ENCODE data around the gene B3GAT1. TPM values are rescaled to one million over a fixed set of nuclear protein-coding genes. Genes with fewer than 3 reads are reported as not detected.
A peak's percentile ranks its signal among the peaks of the same experiment; 100 is the strongest.

Gene B3GAT1
- total RNA-seq, 4 donors from 2014 or later = 0.14 to 0.16 TPM; not detected in 2

GRCh38 chr11:134358165-134358855, 53.7 kb downstream of the B3GAT1 start:
- H3K27ac ChIP-seq = no peak overlapping the region
- no peak for DNase-seq
- H3K4me3 ChIP-seq = no peak overlapping the region
- in situ Hi-C loops (cut with MboI; ENCODE audit: low pct_ligation_motif_present in 1 of 4, low pct_unique_long_range_greater_than_20kb in 1 of 4, low sequenced_read_pairs in 3 of 4) = no loop called here
- H3K9me3 ChIP-seq = no peaks in the 10 kb centered on the region
- intact Hi-C loops (cut with DNase I; ENCODE audit: low total_unique reads) = no loop called here
- H3K36me3 ChIP-seq = no peaks in the 10 kb centered on the region
- H3K27me3 ChIP-seq = no peaks in the 10 kb centered on the region
- 88% methylated on average over 27 of the region's 27 CpGs; no CpG with 5 or more reads in 1 of the 2 donors for WGBS, 2 donors (ENCODE audit: low coverage in 1 of 2)
- no peak for TF ChIP-seq POLR2AphosphoS5 (IDR thresholded peaks at IDR 0.05)
- TF ChIP-seq CTCF (IDR thresholded peaks at IDR 0.05) = no peak
- TF ChIP-seq EP300 (IDR thresholded peaks at IDR 0.05; ENCODE audit: low read depth) = no peak
- no peak for TF ChIP-seq POLR2A (IDR thresholded peaks at IDR 0.05)
- peaks cover 0 to 7% (median 3%) of the 10 kb centered on the region in 4 donors for H3K4me1 ChIP-seq

- peaks cover 0 to 7% (median 3%) of the 10 kb centered on the region in 4 donors for H3K4me1 ChIP-seq
- no peaks in the 10 kb centered on the region for H3K9me3 ChIP-seq
- H3K27me3 ChIP-seq = no peaks in the 10 kb centered on the region
- H3K27ac ChIP-seq = no peak overlapping the region
- WGBS, 2 donors (ENCODE audit: low coverage in 1 of 2) = 81% methylated on average over 8 of the region's 8 CpGs; no CpG with 5 or more reads in 1 of the 2 donors
- no peak overlapping the region for H3K4me3 ChIP-seq
- DNase-seq = no peak
- TF ChIP-seq POLR2AphosphoS5 (IDR thresholded peaks at IDR 0.05) (no peak), CTCF (IDR thresholded peaks at IDR 0.05) (no peak), POLR2A (IDR thresholded peaks at IDR 0.05) (no peak), EP300 (IDR thresholded peaks at IDR 0.05; ENCODE audit: low read depth) (no peak)
- intact Hi-C loops (cut with DNase I; ENCODE audit: low total_unique reads) (no loop called here), in situ Hi-C loops (cut with MboI; ENCODE audit: low pct_ligation_motif_present in 1 of 4, low pct_unique_long_range_greater_than_20kb in 1 of 4, low sequenced_read_pairs in 3 of 4) (no loop called here)
- no peaks in the 10 kb centered on the region for H3K36me3 ChIP-seq
Observed at GRCh38 chr11:134357545-134357839, 54.5 kb downstream of the B3GAT1 start.

GRCh38 chr11:134356656-134357544, 55.1 kb downstream of the B3GAT1 start:
- no peaks in the 10 kb centered on the region for H3K36me3 ChIP-seq
- H3K27ac ChIP-seq = no peak overlapping the region
- no peaks in the 10 kb centered on the region for H3K9me3 ChIP-seq
- no peak for DNase-seq
- H3K27me3 ChIP-seq = no peaks in the 10 kb centered on the region
- H3K4me1 ChIP-seq = peaks cover 0 to 7% (median 3%) of the 10 kb centered on the region in 4 donors
- TF ChIP-seq CTCF (IDR thresholded peaks at IDR 0.05) = no peak
- no peak for TF ChIP-seq POLR2A (IDR thresholded peaks at IDR 0.05)
- TF ChIP-seq EP300 (IDR thresholded peaks at IDR 0.05; ENCODE audit: low read depth) = no peak
- TF ChIP-seq POLR2AphosphoS5 (IDR thresholded peaks at IDR 0.05) = no peak
- WGBS, 2 donors (ENCODE audit: low coverage in 1 of 2) = 89 to 90% methylated on average over 2 to 21 of the region's 21 CpGs
- intact Hi-C loops (cut with DNase I; ENCODE audit: low total_unique reads) = no loop called here
- H3K4me3 ChIP-seq = no peak overlapping the region
- in situ Hi-C loops (cut with MboI; ENCODE audit: low pct_ligation_motif_present in 1 of 4, low pct_unique_long_range_greater_than_20kb in 1 of 4, low sequenced_read_pairs in 3 of 4) = no loop called here

- WGBS, 2 donors (ENCODE audit: low coverage in 1 of 2) = 78 to 94% methylated on average over 5 of the region's 5 CpGs
Observed at GRCh38 chr11:134355656-134356055, 56.4 kb downstream of the B3GAT1 start.

More at GRCh38 chr11:134355656-134356055, 56.4 kb downstream of the B3GAT1 start:
- Histone ChIP-seq H3K4me1 (peaks cover 0 to 7% (median 3%) of the 10 kb centered on the region in 4 donors), H3K27me3 (no peaks in the 10 kb centered on the region), H3K27ac (peak overlapping the region in 3 of 4 donors; percentile 39 to 51 (median 40)), H3K4me3 (no peak overlapping the region), H3K36me3 (no peaks in the 10 kb centered on the region), H3K9me3 (no peaks in the 10 kb centered on the region)
- intact Hi-C loops (cut with DNase I; ENCODE audit: low total_unique reads) (no loop called here), in situ Hi-C loops (cut with MboI; ENCODE audit: low pct_ligation_motif_present in 1 of 4, low pct_unique_long_range_greater_than_20kb in 1 of 4, low sequenced_read_pairs in 3 of 4) (no loop called here)
- TF ChIP-seq POLR2A (IDR thresholded peaks at IDR 0.05) = no peak
- peak in 1 of 3 donors; percentile 86 for TF ChIP-seq POLR2AphosphoS5 (IDR thresholded peaks at IDR 0.05)
- TF ChIP-seq EP300 (IDR thresholded peaks at IDR 0.05; ENCODE audit: low read depth) = peak; percentile 77
- TF ChIP-seq CTCF (IDR thresholded peaks at IDR 0.05) = no peak
- no peak for DNase-seq

Measured in transverse colon (tissue), 4 donors.